Measurements from ENCODE around the gene MED10.

- TF ChIP-seq ZNF274 (IDR thresholded peaks at IDR 0.05; ENCODE audit: low read depth, low read length): no peak
- no peak for TF ChIP-seq YY1 (IDR thresholded peaks at IDR 0.05; ENCODE audit: insufficient read depth, insufficient read length)
- no peak for TF ChIP-seq SUZ12 (IDR thresholded peaks at IDR 0.05; ENCODE audit: extremely low read depth, insufficient read depth, insufficient read length)
Observed at GRCh38 chr5:6389397-6389796, 11.1 kb upstream of the MED10 start.

All from NT2/D1 (cell line).